PC-9 (cell line): Measurements from ENCODE around the gene OR2J2. TPM values are rescaled to one million over a fixed set of nuclear protein-coding genes. Genes with fewer than 3 reads are reported as not detected.
A peak's percentile ranks its signal among the peaks of the same experiment; 100 is the strongest.
"Not testable (repeated sequence)": the region's sequence is repeated elsewhere in the genome, so short reads cannot be mapped to it uniquely, and the experiment has no call there.

Source experiments
- Bru-seq: library from RNA; stranded (reverse); fragments of 400-500 nt; gene quantifications from one replicate; lab custom pipeline; 2021; lab: Mats Ljungman, UMichigan
- BruChase-seq, 2 experiments: library from RNA; stranded (reverse); fragments of 400-500 nt; gene quantifications; one replicate each; lab custom pipeline; 2021; lab: Mats Ljungman, UMichigan
- BruUV-seq: library from RNA; stranded (reverse); fragments of 400-500 nt; replicated peaks from 2 replicates; lab custom pipeline; 2021; lab: Mats Ljungman, UMichigan
- CTCF ChIA-PET: fragments of 300-600 bp; sonication (Branson Sonifier 250); formaldehyde crosslinking; loops from one replicate; lab custom pipeline; 2022; ENCODE audit warnings: antibody characterized with exemption; lab: Charles Lee
- POLR2A ChIA-PET: fragments of 300-600 bp; sonication (Branson Sonifier 250); formaldehyde crosslinking; loops from one replicate; lab custom pipeline; 2022; ENCODE audit warnings: antibody characterized with exemption; ENCODE audit not compliant: unreplicated experiment; lab: Charles Lee
- DNase-seq, 2 experiments: peaks; one replicate each; pipeline versions ENCODE4 v3.0.0 to v3.0.0-alpha.2; 2015 to 2022; ENCODE audit warnings: mixed read lengths in 1 of 2
- H2AFZ ChIP-seq: fragments of 200-600 bp; sonication (generic); 2 replicates; pipeline ENCODE4 v1.8.1; 2017; ENCODE audit warnings: antibody characterized with exemption
- H3F3A ChIP-seq: fragments of 200-600 bp; sonication (generic); 2 replicates; pipeline ENCODE4 v1.8.1; 2017; ENCODE audit warnings: antibody characterized with exemption, mild to moderate bottlenecking, low read depth; ENCODE audit not compliant: insufficient read depth
- H3K27ac ChIP-seq: fragments of 200-600 bp; sonication (generic); 2 replicates; pipeline ENCODE4 v1.6.1; 2016; ENCODE audit warnings: mixed run types
- H3K27me3 ChIP-seq: fragments of 200-600 bp; sonication (generic); 2 replicates; pipeline ENCODE4 v1.6.1; 2016; ENCODE audit warnings: low read depth, mixed run types; ENCODE audit not compliant: insufficient read depth
- H3K36me3 ChIP-seq: fragments of 200-600 bp; sonication (generic); 2 replicates; pipeline ENCODE4 v1.6.1; 2016; ENCODE audit warnings: low read depth, mixed run types
- H3K4me1 ChIP-seq: fragments of 200-600 bp; sonication (generic); replicated peaks from 2 replicates; pipeline ENCODE4 v1.6.1; 2016; ENCODE audit warnings: mixed run types; ENCODE audit not compliant: insufficient read depth
- H3K4me2 ChIP-seq: fragments of 200-600 bp; sonication (generic); 2 replicates; pipeline ENCODE4 v1.6.1; 2017; ENCODE audit warnings: mixed run types
- H3K4me3 ChIP-seq: fragments of 200-600 bp; sonication (generic); 2 replicates; pipeline ENCODE4 v1.6.1; 2016; ENCODE audit warnings: mixed run types
- H3K79me2 ChIP-seq: fragments of 200-600 bp; sonication (generic); 2 replicates; pipeline ENCODE4 v1.6.1; 2017; ENCODE audit warnings: low read depth, mixed run types
- H3K9me2 ChIP-seq: fragments of 200-600 bp; sonication (generic); 2 replicates; pipeline ENCODE4 v1.8.1; 2017; ENCODE audit warnings: mild to moderate bottlenecking; ENCODE audit not compliant: insufficient read depth
- H3K9me3 ChIP-seq: fragments of 200-600 bp; sonication (generic); 2 replicates; pipeline ENCODE4 v1.8.1; 2016; ENCODE audit warnings: low read depth; ENCODE audit not compliant: insufficient read depth
- H4K20me1 ChIP-seq: fragments of 200-600 bp; sonication (generic); 2 replicates; pipeline ENCODE4 v1.8.1; 2017; ENCODE audit not compliant: insufficient read depth
- CTCF ChIP-seq: fragments of 200-600 bp; sonication (generic); conservative IDR thresholded peaks from 2 replicates; pipeline ENCODE4 v1.6.1; 2017; ENCODE audit warnings: mixed run types, antibody characterized with exemption, mild to moderate bottlenecking, moderate library complexity
- EZH2 ChIP-seq: fragments of 200-600 bp; sonication (generic); IDR thresholded peaks from 2 replicates; pipeline ENCODE4 v1.8.0; 2017; ENCODE audit warnings: antibody characterized with exemption, low read depth
- intact Hi-C: fragments of 100-400 bp; cut with micrococcal nuclease; formaldehyde crosslinking; loops from one replicate; pipeline ENCODE4 v1.10.0; 2022; ENCODE audit not compliant: unreplicated experiment
- long read RNA-seq: library from polyadenylated mRNA; stranded (forward); transcript quantifications from one replicate; pipeline ENCODE4 v2.0.0, GENCODE V29; 2022
- total RNA-seq: library from RNA; stranded (reverse); gene quantifications from 2 replicates; pipeline ENCODE4 v1.2.3, GENCODE V29; 2021

The OR2J2 gene
- total RNA-seq (not detected in 2 replicates), Bru-seq, nascent RNA (not detected), BruChase-seq, experiment 1, labeled RNA remaining after a 2-hour chase (not detected), BruChase-seq, experiment 2, labeled RNA remaining after a 6-hour chase (percentile 6 among the genes with signal in this experiment)
- long read RNA-seq: 0 reads

GRCh38 chr6:29170607-29171006 is at the start of gene OR2J2:
TSS of gene OR2J2 (plus strand) at chr6:29170907. CDS start at chr6:29173636, 2,729 bp downstream.
- H3K36me3 ChIP-seq, H3K4me3 ChIP-seq, H3K9me3 ChIP-seq, DNase-seq, CTCF ChIA-PET, H2AFZ ChIP-seq, BruUV-seq, H4K20me1 ChIP-seq, H3K79me2 ChIP-seq, H3K4me2 ChIP-seq, H3K27ac ChIP-seq, H3F3A ChIP-seq, H3K9me2 ChIP-seq, intact Hi-C loops, POLR2A ChIA-PET, H3K4me1 ChIP-seq: not testable (repeated sequence)
- peaks cover 20% of the 10 kb centered on the region; the same call in 1 of the 2 replicates for H3K27me3 ChIP-seq

DNA sequence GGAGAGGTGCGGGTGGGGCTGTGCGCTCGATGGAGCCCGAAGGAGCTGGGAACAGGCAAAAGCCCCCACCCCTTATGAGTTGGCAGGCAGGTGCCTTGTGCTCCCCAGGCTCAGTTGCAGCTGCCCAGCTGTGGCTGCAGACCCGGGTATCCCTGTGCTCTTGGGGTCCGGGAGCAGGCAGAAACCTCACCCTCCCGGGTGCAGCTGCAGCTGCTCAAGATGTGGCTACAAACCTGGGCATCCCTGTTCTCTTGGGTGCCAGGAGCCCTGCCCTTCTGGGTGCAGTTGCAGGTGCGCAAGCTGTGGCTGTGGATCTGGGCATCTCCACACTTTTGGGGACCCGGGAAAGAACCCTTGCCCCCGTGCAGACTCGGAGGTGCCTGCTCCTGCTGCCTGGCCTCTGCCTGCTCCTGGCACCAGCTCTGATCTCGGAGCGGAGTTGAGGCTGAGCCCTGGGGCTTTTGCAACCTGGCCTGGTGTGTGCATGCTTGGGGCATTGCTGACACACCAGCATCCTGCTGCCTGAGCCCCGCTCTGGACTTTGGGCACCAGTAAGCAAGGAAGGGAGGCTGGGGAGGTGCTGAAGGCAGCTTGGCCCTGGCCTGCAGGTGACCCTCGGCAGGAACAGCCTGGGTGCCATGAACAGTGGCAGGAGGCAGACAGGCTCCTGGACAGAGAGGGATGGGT is 41.2 kb upstream of the OR2J2 start:
- no TSS peak for BruUV-seq
- intact Hi-C loops: no loop called here
- Histone ChIP-seq H3K79me2 (no peaks in the 10 kb centered on the region), H3K9me3 (no peaks in the 10 kb centered on the region), H3F3A (no peaks in the 10 kb centered on the region), H3K4me2 (no peak overlapping the region), H2AFZ (no peak overlapping the region), H3K9me2 (no peaks in the 10 kb centered on the region), H3K36me3 (no peaks in the 10 kb centered on the region), H4K20me1 (no peaks in the 10 kb centered on the region), H3K4me3 (no peak overlapping the region), H3K27ac (no peak overlapping the region), H3K4me1 (no peaks in the 10 kb centered on the region), H3K27me3 (no peaks in the 10 kb centered on the region)
- TF ChIP-seq CTCF (no peak), EZH2 (no peak)
- ChIA-PET CTCF (no interaction called here), POLR2A (no interaction called here)
- DNase-seq: no peak

GRCh38 chr6:29130644-29131043 is 40.1 kb upstream of the OR2J2 start:
- Histone ChIP-seq H3K79me2 (no peaks in the 10 kb centered on the region), H3K27me3 (no peaks in the 10 kb centered on the region), H3K9me3 (no peaks in the 10 kb centered on the region), H4K20me1 (no peaks in the 10 kb centered on the region), H3K36me3 (no peaks in the 10 kb centered on the region), H3F3A (no peaks in the 10 kb centered on the region), H3K27ac (no peak overlapping the region), H3K4me2 (no peak overlapping the region), H3K4me1 (no peaks in the 10 kb centered on the region), H3K9me2 (no peaks in the 10 kb centered on the region), H3K4me3 (no peak overlapping the region), H2AFZ (no peak overlapping the region)
- no peak for DNase-seq
- POLR2A ChIA-PET: no interaction called here
- BruUV-seq: no TSS peak
- intact Hi-C loops: no loop called here
- CTCF ChIA-PET: no interaction called here
- no peak for TF ChIP-seq EZH2
- TF ChIP-seq CTCF: no peak
